Glutamatergic neuron (in vitro differentiated cells): Measurements from ENCODE around the gene PRDM16. TPM values are rescaled to one million over a fixed set of nuclear protein-coding genes. Genes with fewer than 3 reads are reported as not detected.

ENCODE experiments used
- DNase-seq: peaks from one replicate; pipeline ENCODE4 v3.0.0; 2022
- H3K27ac Mint-ChIP-seq: one replicate; pipeline ENCODE4 v1.8.0; 2020; ENCODE audit warnings: mild to moderate bottlenecking, mixed read lengths, inconsistent platforms; ENCODE audit not compliant: unreplicated experiment
- H3K27me3 Mint-ChIP-seq: one replicate; pipeline ENCODE4 v1.8.0; 2020; ENCODE audit warnings: mild to moderate bottlenecking, moderate library complexity, mixed read lengths, inconsistent platforms; ENCODE audit not compliant: unreplicated experiment
- H3K36me3 Mint-ChIP-seq: one replicate; pipeline ENCODE4 v1.8.0; 2020; ENCODE audit warnings: mild to moderate bottlenecking, mixed read lengths, inconsistent platforms; ENCODE audit not compliant: unreplicated experiment
- H3K4me1 Mint-ChIP-seq: one replicate; pipeline ENCODE4 v1.8.0; 2020; ENCODE audit warnings: mild to moderate bottlenecking, low read depth, mixed read lengths, inconsistent platforms; ENCODE audit not compliant: unreplicated experiment
- H3K4me3 Mint-ChIP-seq: one replicate; pipeline ENCODE4 v1.8.0; 2020; ENCODE audit warnings: mild to moderate bottlenecking, mixed read lengths, inconsistent platforms; ENCODE audit not compliant: unreplicated experiment
- H3K9me3 Mint-ChIP-seq: one replicate; pipeline ENCODE4 v1.8.0; 2020; ENCODE audit warnings: mild to moderate bottlenecking, moderate library complexity, mixed read lengths, inconsistent platforms; ENCODE audit not compliant: unreplicated experiment
- CTCF ChIP-seq: fragments of 200-600 bp; sonication (generic); IDR thresholded peaks from one replicate; pipeline ENCODE4 v1.5.0; 2021; ENCODE audit not compliant: partially characterized antibody, unreplicated experiment
- total RNA-seq: library from RNA; stranded (reverse); fragmentation: NEBNext Ultra II Directional; extraction: Animal tissue kit (Norgen Biotek cat#: 25700); gene quantifications from one replicate; pipeline ENCODE4 v1.2.1, GENCODE V29; 2021; ENCODE audit not compliant: unreplicated experiment

PRDM16 gene
- total RNA-seq, 1 donor from 2014 or later, result 0.07 TPM

- peaks cover 5% of the 10 kb centered on the region for H3K27me3 Mint-ChIP-seq
- peaks cover 3% of the 10 kb centered on the region for H3K9me3 Mint-ChIP-seq
- no peak overlapping the region for H3K4me3 Mint-ChIP-seq
- TF ChIP-seq CTCF, result no peak
- H3K36me3 Mint-ChIP-seq, result no peaks in the 10 kb centered on the region
- H3K4me1 Mint-ChIP-seq, result peaks cover 3% of the 10 kb centered on the region
- DNase-seq, result no peak
- H3K27ac Mint-ChIP-seq, result no peak overlapping the region
These were observed 11.3 kb downstream of the PRDM16 start for GRCh38 chr1:3080053-3080955.

GRCh38 chr1:3081171-3081683 is 12.2 kb downstream of the PRDM16 start:
- Mint-ChIP-seq H3K4me1 (peaks cover under 1% of the 10 kb centered on the region), H3K9me3 (peaks cover 3% of the 10 kb centered on the region), H3K4me3 (no peak overlapping the region), H3K27me3 (peaks cover 3% of the 10 kb centered on the region), H3K27ac (no peak overlapping the region), H3K36me3 (no peaks in the 10 kb centered on the region)
- TF ChIP-seq CTCF, result no peak
- DNase-seq, result no peak

GRCh38 chr1:3082051-3082450 is 13.0 kb downstream of the PRDM16 start:
- DNase-seq, result no peak
- no peak for TF ChIP-seq CTCF
- no peaks in the 10 kb centered on the region for H3K36me3 Mint-ChIP-seq
- no peak overlapping the region for H3K27ac Mint-ChIP-seq
- H3K27me3 Mint-ChIP-seq, result peaks cover 3% of the 10 kb centered on the region
- H3K4me1 Mint-ChIP-seq, result no peaks in the 10 kb centered on the region
- peaks cover 4% of the 10 kb centered on the region for H3K9me3 Mint-ChIP-seq
- H3K4me3 Mint-ChIP-seq, result no peak overlapping the region

- peaks cover 2% of the 10 kb centered on the region for H3K4me1 Mint-ChIP-seq
- TF ChIP-seq CTCF, result no peak
- no peak overlapping the region for H3K27ac Mint-ChIP-seq
- peaks cover 4% of the 10 kb centered on the region for H3K9me3 Mint-ChIP-seq
- H3K36me3 Mint-ChIP-seq, result no peaks in the 10 kb centered on the region
- no peak overlapping the region for H3K4me3 Mint-ChIP-seq
- H3K27me3 Mint-ChIP-seq, result peaks cover 3% of the 10 kb centered on the region
- DNase-seq, result no peak
These were observed 13.8 kb downstream of the PRDM16 start for GRCh38 chr1:3082571-3083516.
